Panc1 (cell line): ENCODE results near the gene MLYCD. TPM values are rescaled to one million over a fixed set of nuclear protein-coding genes. Genes with fewer than 3 reads are reported as not detected.

Source experiments
- ATAC-seq: fragments of 200-7000 bp; cut with Tn5 transposase; 2 replicates; pipeline ENCODE4 v1.9.1; 2020; ENCODE audit warnings: mild to moderate bottlenecking, moderate library complexity
- BruUV-seq: library from RNA; stranded (reverse); fragments of 400-500 nt; replicated peaks from 2 replicates; lab custom pipeline; 2021; lab: Mats Ljungman, UMichigan
- CTCF ChIA-PET: fragments of 300-600 bp; sonication (Branson Sonifier 250); formaldehyde crosslinking; loops from one replicate; lab custom pipeline; 2022; ENCODE audit warnings: antibody characterized with exemption; lab: Charles Lee
- POLR2A ChIA-PET: fragments of 300-600 bp; sonication (Branson Sonifier 250); formaldehyde crosslinking; loops from one replicate; lab custom pipeline; 2022; ENCODE audit warnings: antibody characterized with exemption; lab: Charles Lee
- DNase-seq: peaks from one replicate; pipeline ENCODE4 v3.0.0-alpha.2; 2010; ENCODE audit warnings: low read depth, low spot score
- H3K27ac ChIP-seq: 2 replicates; pipeline ENCODE4 v1.5.1; 2011; ENCODE audit warnings: mild to moderate bottlenecking, low read length, inconsistent platforms
- H3K27me3 ChIP-seq: fragments of 200-500 bp; sonication (Bioruptor generic); 2 replicates; pipeline ENCODE4 v1.6.0; 2014; ENCODE audit warnings: low read length, inconsistent platforms; ENCODE audit not compliant: control insufficient read depth, insufficient read depth
- H3K36me3 ChIP-seq: fragments of 200-500 bp; sonication (Bioruptor generic); 2 replicates; pipeline ENCODE4 v1.5.1; 2014; ENCODE audit warnings: inconsistent platforms, mild to moderate bottlenecking, low read length, moderate library complexity; ENCODE audit not compliant: control insufficient read depth, insufficient read depth
- H3K4me1 ChIP-seq: 2 replicates; pipeline ENCODE4 v1.5.1; 2011; ENCODE audit warnings: inconsistent platforms, mild to moderate bottlenecking, low read length, moderate library complexity; ENCODE audit not compliant: control insufficient read depth, insufficient read depth
- H3K4me3 ChIP-seq, 2 experiments: 2 replicates each; pipeline ENCODE4 v1.5.1; 2011 to 2012; ENCODE audit warnings: low read depth in 2 of 2, low read length in 2 of 2, mild to moderate bottlenecking in 2 of 2, inconsistent platforms in 1 of 2, moderate library complexity in 1 of 2
- H3K9me3 ChIP-seq: fragments of 200-500 bp; sonication (Bioruptor generic); 2 replicates; pipeline ENCODE4 v1.5.1; 2014; ENCODE audit warnings: low read depth, mild to moderate bottlenecking, inconsistent platforms, low read length, moderate library complexity; ENCODE audit not compliant: control insufficient read depth, insufficient read depth
- CTCF ChIP-seq: fragments of 450-650 bp; IDR thresholded peaks from 2 replicates; pipeline ENCODE4 v1.5.1; 2017; ENCODE audit warnings: mild to moderate bottlenecking
- POLR2AphosphoS5 ChIP-seq: IDR thresholded peaks from 2 replicates; pipeline ENCODE4 v1.6.1; 2012; ENCODE audit warnings: mild to moderate bottlenecking, low read depth, low read length, moderate library complexity
- SIN3A ChIP-seq: IDR thresholded peaks from 2 replicates; pipeline ENCODE4 v1.6.1; 2012; ENCODE audit warnings: low read depth, mild to moderate bottlenecking, low read length, moderate library complexity, borderline replicate concordance; ENCODE audit not compliant: insufficient read depth
- TCF7L2 ChIP-seq: IDR thresholded peaks from 2 replicates; pipeline ENCODE4 v1.6.1; 2011; ENCODE audit warnings: mild to moderate bottlenecking, low read depth, low read length, inconsistent platforms
- in situ Hi-C: cut with HindIII; loops from 2 replicates; pipeline ENCODE4 v1.10.0; 2016; ENCODE audit warnings: low sequenced_read_pairs, low pct_unique_long_range_greater_than_20kb
- intact Hi-C: fragments of 100-400 bp; cut with micrococcal nuclease; formaldehyde crosslinking; loops from one replicate; pipeline ENCODE4 v1.10.0; 2022; ENCODE audit not compliant: unreplicated experiment
- total RNA-seq: library from RNA; stranded (reverse); gene quantifications from one replicate; pipeline ENCODE4 v1.2.1, GENCODE V29; 2021; ENCODE audit not compliant: unreplicated experiment
- TF ChIP-seq, protein P1 (sequence below), 2 experiments: IDR thresholded peaks; 2 replicates each; pipeline ENCODE4 v1.6.1; 2011 to 2012; ENCODE audit warnings: low read depth in 2 of 2, control low read depth in 1 of 2, low read length in 1 of 2, mild to moderate bottlenecking in 1 of 2, moderate library complexity in 1 of 2; ENCODE audit not compliant: insufficient read depth in 1 of 2

Gene MLYCD
- total RNA-seq, 1 experiment from 2014 or later = 2.2 TPM

DNA sequence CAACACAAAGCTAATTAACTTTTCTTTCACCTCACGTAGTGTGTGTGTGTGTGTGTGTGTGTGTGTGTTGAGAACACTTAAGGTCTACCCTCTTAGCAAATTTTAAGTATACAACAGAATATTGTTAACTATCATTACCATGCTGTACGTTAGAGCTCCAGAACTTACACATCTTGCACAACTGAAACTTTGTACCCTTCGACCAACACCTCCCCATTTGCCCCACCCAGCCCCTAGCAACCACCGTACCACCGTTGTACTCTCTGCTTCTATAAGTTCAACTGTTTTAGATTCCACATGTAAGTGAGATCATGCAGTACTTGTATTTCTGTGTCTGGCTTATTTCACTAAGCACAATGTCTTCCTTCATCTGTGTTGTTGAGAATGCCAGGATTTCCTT lies 28.1 kb upstream of the MLYCD start:
- Histone ChIP-seq H3K9me3 (no peaks in the 10 kb centered on the region), H3K36me3 (no peaks in the 10 kb centered on the region), H3K4me3 (no peak overlapping the region), H3K27me3 (peaks cover 8% of the 10 kb centered on the region), H3K4me1 (no peaks in the 10 kb centered on the region), H3K27ac (no peak overlapping the region)
- ATAC-seq (no peak), DNase-seq (no peak)
- BruUV-seq = no TSS peak
- TF ChIP-seq, protein P1, sequence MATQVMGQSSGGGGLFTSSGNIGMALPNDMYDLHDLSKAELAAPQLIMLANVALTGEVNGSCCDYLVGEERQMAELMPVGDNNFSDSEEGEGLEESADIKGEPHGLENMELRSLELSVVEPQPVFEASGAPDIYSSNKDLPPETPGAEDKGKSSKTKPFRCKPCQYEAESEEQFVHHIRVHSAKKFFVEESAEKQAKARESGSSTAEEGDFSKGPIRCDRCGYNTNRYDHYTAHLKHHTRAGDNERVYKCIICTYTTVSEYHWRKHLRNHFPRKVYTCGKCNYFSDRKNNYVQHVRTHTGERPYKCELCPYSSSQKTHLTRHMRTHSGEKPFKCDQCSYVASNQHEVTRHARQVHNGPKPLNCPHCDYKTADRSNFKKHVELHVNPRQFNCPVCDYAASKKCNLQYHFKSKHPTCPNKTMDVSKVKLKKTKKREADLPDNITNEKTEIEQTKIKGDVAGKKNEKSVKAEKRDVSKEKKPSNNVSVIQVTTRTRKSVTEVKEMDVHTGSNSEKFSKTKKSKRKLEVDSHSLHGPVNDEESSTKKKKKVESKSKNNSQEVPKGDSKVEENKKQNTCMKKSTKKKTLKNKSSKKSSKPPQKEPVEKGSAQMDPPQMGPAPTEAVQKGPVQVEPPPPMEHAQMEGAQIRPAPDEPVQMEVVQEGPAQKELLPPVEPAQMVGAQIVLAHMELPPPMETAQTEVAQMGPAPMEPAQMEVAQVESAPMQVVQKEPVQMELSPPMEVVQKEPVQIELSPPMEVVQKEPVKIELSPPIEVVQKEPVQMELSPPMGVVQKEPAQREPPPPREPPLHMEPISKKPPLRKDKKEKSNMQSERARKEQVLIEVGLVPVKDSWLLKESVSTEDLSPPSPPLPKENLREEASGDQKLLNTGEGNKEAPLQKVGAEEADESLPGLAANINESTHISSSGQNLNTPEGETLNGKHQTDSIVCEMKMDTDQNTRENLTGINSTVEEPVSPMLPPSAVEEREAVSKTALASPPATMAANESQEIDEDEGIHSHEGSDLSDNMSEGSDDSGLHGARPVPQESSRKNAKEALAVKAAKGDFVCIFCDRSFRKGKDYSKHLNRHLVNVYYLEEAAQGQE (IDR thresholded peaks at IDR 0.05; ENCODE audit: insufficient read depth in 1 of 2, low read depth in 2 of 2, low read length in 1 of 2) = no peak
- TF ChIP-seq POLR2AphosphoS5 (no peak), SIN3A (no peak), TCF7L2 (no peak), CTCF (no peak)
- in situ Hi-C loops = no loop called here
- ChIA-PET POLR2A (no interaction called here), CTCF (interaction anchor here (0.6 kb wide), 1 partner anchor 692 kb away, joined by 3 read pairs; no protein-coding TSS in a partner anchor)
- intact Hi-C loops = no loop called here

GRCh38 chr16:83878838-83879237 lies 20.1 kb upstream of the MLYCD start:
- H3K9me3 ChIP-seq = no peaks in the 10 kb centered on the region
- TF ChIP-seq, protein P1 (IDR thresholded peaks at IDR 0.05; ENCODE audit: insufficient read depth in 1 of 2, low read depth in 2 of 2, low read length in 1 of 2) = no peak
- TF ChIP-seq CTCF (peak; percentile 55), TCF7L2 (no peak), SIN3A (no peak), POLR2AphosphoS5 (no peak)
- intact Hi-C loops = loop anchor here (5.0 kb wide), 1 partner anchor 52 kb away; no protein-coding TSS in a partner anchor
- H3K27ac ChIP-seq = no peak overlapping the region
- in situ Hi-C loops = no loop called here
- no TSS peak for BruUV-seq
- H3K36me3 ChIP-seq = no peaks in the 10 kb centered on the region
- DNase-seq (peak; percentile 18), ATAC-seq (no peak)
- H3K4me1 ChIP-seq = no peaks in the 10 kb centered on the region
- ChIA-PET POLR2A (no interaction called here), CTCF (no interaction called here)
- no peak overlapping the region for H3K4me3 ChIP-seq
- peaks cover 3% of the 10 kb centered on the region for H3K27me3 ChIP-seq
